HepG2 (cell line): ENCODE results near the gene CHRNB1. TPM values are rescaled to one million over a fixed set of nuclear protein-coding genes. Genes with fewer than 3 reads are reported as not detected.

Experiments
- HMGXB3 ChIP-seq: sonication (generic); formaldehyde crosslinking; IDR thresholded peaks from 2 replicates; pipeline ENCODE4 v1.4.0; 2020; ENCODE audit warnings: missing genetic modification reagents, borderline replicate concordance
- HNRNPLL ChIP-seq: fragments of 200-400 bp; formaldehyde crosslinking; IDR thresholded peaks from 2 replicates; pipeline ENCODE4 v1.6.1; 2017; ENCODE audit warnings: mild to moderate bottlenecking, low read depth, low read length; ENCODE audit not compliant: poor library complexity, severe bottlenecking
- IKZF5 ChIP-seq: IDR thresholded peaks from 2 replicates; pipeline ENCODE4 v1.6.1; 2018; ENCODE audit warnings: missing genetic modification reagents, mild to moderate bottlenecking, missing compliant biosample characterization
- SP4 ChIP-seq: sonication (generic); formaldehyde crosslinking; IDR thresholded peaks from 2 replicates; pipeline ENCODE4 v1.8.1; 2023; ENCODE audit warnings: mild to moderate bottlenecking, missing genetic modification reagents
- YY1 ChIP-seq: IDR thresholded peaks from 2 replicates; pipeline ENCODE4 v1.6.1; 2011; ENCODE audit warnings: low read length, low read depth, moderate library complexity, mild to moderate bottlenecking; ENCODE audit not compliant: insufficient read depth, insufficient replicate concordance
- ZBTB7B ChIP-seq: sonication (generic); formaldehyde crosslinking; IDR thresholded peaks from 2 replicates; pipeline ENCODE4 v1.4.0; 2020; ENCODE audit warnings: missing genetic modification reagents
- ZFP62 ChIP-seq: sonication (generic); formaldehyde crosslinking; IDR thresholded peaks from 2 replicates; pipeline ENCODE4 v1.4.0; 2020; ENCODE audit warnings: missing genetic modification reagents
- ZNF44 ChIP-seq: sonication (generic); formaldehyde crosslinking; IDR thresholded peaks from 2 replicates; pipeline ENCODE4 v1.5.1; 2020; ENCODE audit warnings: mild to moderate bottlenecking, missing genetic modification reagents
- ZNF646 ChIP-seq: sonication (generic); formaldehyde crosslinking; IDR thresholded peaks from 2 replicates; pipeline ENCODE4 v1.9.0; 2021; ENCODE audit warnings: mild to moderate bottlenecking, missing genetic modification reagents
- ZNF678 ChIP-seq: sonication (generic); formaldehyde crosslinking; IDR thresholded peaks from 2 replicates; pipeline ENCODE4 v1.4.0; 2020; ENCODE audit warnings: mild to moderate bottlenecking, missing genetic modification reagents
- ZNF713 ChIP-seq: sonication (generic); formaldehyde crosslinking; IDR thresholded peaks from 2 replicates; pipeline ENCODE4 v1.4.0; 2020; ENCODE audit warnings: mild to moderate bottlenecking, missing genetic modification reagents
- ZNF83 ChIP-seq: sonication (generic); formaldehyde crosslinking; IDR thresholded peaks from 2 replicates; pipeline ENCODE4 v1.4.0; 2020; ENCODE audit warnings: missing genetic modification reagents, mild to moderate bottlenecking, borderline replicate concordance
- ZNF878 ChIP-seq: sonication (generic); formaldehyde crosslinking; IDR thresholded peaks from 2 replicates; pipeline ENCODE4 v1.8.1; 2023; ENCODE audit warnings: mild to moderate bottlenecking, missing genetic modification reagents, moderate library complexity
- polyA plus RNA-seq, 8 experiments: library from polyadenylated mRNA; depleted of rRNA in 3 of 8; stranded (reverse) in 7 of 8; unstranded in 1 of 8; fragments of >200 nt; fragmentation: Illumina TruSeq in 4 of 8; extraction: Trizol in 4 of 8; gene quantifications; 2 replicates each; pipeline versions ENCODE4 v1.2.1 to v1.2.3, GENCODE V29; 2011 to 2016; ENCODE audit warnings: low read depth in 4 of 8, missing spikeins in 1 of 8, mixed read lengths in 1 of 8; ENCODE audit not compliant: insufficient read depth in 1 of 8
- total RNA-seq, 5 experiments: library from RNA; depleted of rRNA; stranded (reverse); fragments of >200 nt; fragmentation: Illumina TruSeq; extraction: Trizol; gene quantifications; 2 replicates each; pipeline ENCODE4 v1.2.3, GENCODE V29; 2016; ENCODE audit warnings: low read depth in 1 of 5

CHRNB1 gene
- total and polyA plus RNA-seq, 2 of the 13 experiments (the other 11 are each of a cell fraction or from before 2014, with no cell fraction given): 5.4 to 33.7 TPM

- TF ChIP-seq ZNF678 (CRISPR knock-in tag): no peak
- TF ChIP-seq ZFP62: no peak
- TF ChIP-seq ZNF878: no peak
- TF ChIP-seq IKZF5 (CRISPR knock-in tag): no peak
- no peak for TF ChIP-seq ZNF83 (CRISPR knock-in tag)
- no peak for TF ChIP-seq ZNF713
- 0 out of 2 replicates have a peak, but pooled peaks have one; percentile 18 for TF ChIP-seq SP4 (CRISPR knock-in tag)
- peak; percentile 83 for TF ChIP-seq ZBTB7B (CRISPR knock-in tag)
- TF ChIP-seq YY1: peak; percentile 25
- TF ChIP-seq HMGXB3 (CRISPR knock-in tag): no peak
- TF ChIP-seq HNRNPLL: no peak
- TF ChIP-seq ZNF44 (CRISPR knock-in tag): no peak
- TF ChIP-seq ZNF646 (CRISPR knock-in tag): no peak
Observed at GRCh38 chr17:7479213-7480088, 34.6 kb downstream of the CHRNB1 start, which contains the start of gene ZBTB4 (continued).
